WTC11 (cell line): ENCODE data around the gene GRIA4.

Experiments
- ATF1 ChIP-seq: sonication (generic); formaldehyde crosslinking; IDR thresholded peaks from 2 replicates; pipeline ENCODE4 v1.8.1; 2023; ENCODE audit warnings: mild to moderate bottlenecking, moderate library complexity, missing genetic modification reagents
- CREB1 ChIP-seq: sonication (generic); formaldehyde crosslinking; IDR thresholded peaks from 2 replicates; pipeline ENCODE4 v1.8.0; 2023; ENCODE audit warnings: mild to moderate bottlenecking, missing genetic modification reagents
- ZNF232 ChIP-seq: sonication (generic); formaldehyde crosslinking; IDR thresholded peaks from 2 replicates; pipeline ENCODE4 v1.8.0; 2022; ENCODE audit warnings: mild to moderate bottlenecking, missing genetic modification reagents
- TF ChIP-seq, protein P1 (sequence below): fragments of 200-600 bp; IDR thresholded peaks from 2 replicates; pipeline ENCODE4 v1.8.0; 2022; ENCODE audit warnings: antibody characterized with exemption
- TF ChIP-seq, protein P2 (sequence below): sonication (generic); formaldehyde crosslinking; IDR thresholded peaks from 2 replicates; pipeline ENCODE4 v1.8.1; 2023; ENCODE audit warnings: mild to moderate bottlenecking, missing genetic modification reagents

DNA sequence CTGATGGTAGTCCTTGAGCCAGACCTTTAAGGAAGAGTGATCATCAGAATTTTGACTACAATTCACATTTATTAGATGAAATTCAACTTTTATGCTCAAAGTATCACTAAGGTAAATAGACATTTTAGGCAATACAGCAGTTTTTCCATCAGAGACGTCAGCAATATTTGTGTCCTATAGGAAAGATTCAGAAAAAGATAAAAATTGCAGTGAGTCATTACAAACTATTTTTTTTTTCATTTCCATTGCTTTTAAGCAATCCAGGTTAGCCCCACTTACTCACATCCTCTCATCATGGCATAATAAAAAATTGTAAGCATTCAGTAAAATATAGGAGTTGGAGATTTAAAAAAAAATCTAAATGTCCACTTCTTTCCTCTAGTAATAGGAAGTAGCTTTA lies 365.3 kb downstream of the GRIA4 start:
- no peak for TF ChIP-seq ZNF232 (CRISPR knock-in tag)
- TF ChIP-seq, protein P1, sequence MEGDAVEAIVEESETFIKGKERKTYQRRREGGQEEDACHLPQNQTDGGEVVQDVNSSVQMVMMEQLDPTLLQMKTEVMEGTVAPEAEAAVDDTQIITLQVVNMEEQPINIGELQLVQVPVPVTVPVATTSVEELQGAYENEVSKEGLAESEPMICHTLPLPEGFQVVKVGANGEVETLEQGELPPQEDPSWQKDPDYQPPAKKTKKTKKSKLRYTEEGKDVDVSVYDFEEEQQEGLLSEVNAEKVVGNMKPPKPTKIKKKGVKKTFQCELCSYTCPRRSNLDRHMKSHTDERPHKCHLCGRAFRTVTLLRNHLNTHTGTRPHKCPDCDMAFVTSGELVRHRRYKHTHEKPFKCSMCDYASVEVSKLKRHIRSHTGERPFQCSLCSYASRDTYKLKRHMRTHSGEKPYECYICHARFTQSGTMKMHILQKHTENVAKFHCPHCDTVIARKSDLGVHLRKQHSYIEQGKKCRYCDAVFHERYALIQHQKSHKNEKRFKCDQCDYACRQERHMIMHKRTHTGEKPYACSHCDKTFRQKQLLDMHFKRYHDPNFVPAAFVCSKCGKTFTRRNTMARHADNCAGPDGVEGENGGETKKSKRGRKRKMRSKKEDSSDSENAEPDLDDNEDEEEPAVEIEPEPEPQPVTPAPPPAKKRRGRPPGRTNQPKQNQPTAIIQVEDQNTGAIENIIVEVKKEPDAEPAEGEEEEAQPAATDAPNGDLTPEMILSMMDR = no peak
- no peak for TF ChIP-seq ATF1 (CRISPR knock-in tag)
- TF ChIP-seq, protein P2, sequence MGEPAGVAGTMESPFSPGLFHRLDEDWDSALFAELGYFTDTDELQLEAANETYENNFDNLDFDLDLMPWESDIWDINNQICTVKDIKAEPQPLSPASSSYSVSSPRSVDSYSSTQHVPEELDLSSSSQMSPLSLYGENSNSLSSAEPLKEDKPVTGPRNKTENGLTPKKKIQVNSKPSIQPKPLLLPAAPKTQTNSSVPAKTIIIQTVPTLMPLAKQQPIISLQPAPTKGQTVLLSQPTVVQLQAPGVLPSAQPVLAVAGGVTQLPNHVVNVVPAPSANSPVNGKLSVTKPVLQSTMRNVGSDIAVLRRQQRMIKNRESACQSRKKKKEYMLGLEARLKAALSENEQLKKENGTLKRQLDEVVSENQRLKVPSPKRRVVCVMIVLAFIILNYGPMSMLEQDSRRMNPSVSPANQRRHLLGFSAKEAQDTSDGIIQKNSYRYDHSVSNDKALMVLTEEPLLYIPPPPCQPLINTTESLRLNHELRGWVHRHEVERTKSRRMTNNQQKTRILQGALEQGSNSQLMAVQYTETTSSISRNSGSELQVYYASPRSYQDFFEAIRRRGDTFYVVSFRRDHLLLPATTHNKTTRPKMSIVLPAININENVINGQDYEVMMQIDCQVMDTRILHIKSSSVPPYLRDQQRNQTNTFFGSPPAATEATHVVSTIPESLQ (CRISPR knock-in tag) = no peak
- TF ChIP-seq CREB1 = no peak
